22Rv1 (cell line): ENCODE measurements around the gene S1PR1.
"Not testable (repeated sequence)": the region's sequence is repeated elsewhere in the genome, so short reads cannot be mapped to it uniquely, and the experiment has no call there.

Source experiments
- H3K27ac ChIP-seq: fragments of 450-650 bp; 2 replicates; pipeline ENCODE4 v1.5.1; 2017
- ZFX ChIP-seq: fragments of 450-650 bp; IDR thresholded peaks from 2 replicates; pipeline ENCODE4 v1.6.1; 2017; ENCODE audit warnings: antibody characterized with exemption, borderline replicate concordance
- TF ChIP-seq, protein P1 (sequence below): fragments of 450-650 bp; IDR thresholded peaks from 2 replicates; pipeline ENCODE4 v1.5.1; 2017; ENCODE audit warnings: mild to moderate bottlenecking

The S1PR1 gene

DNA sequence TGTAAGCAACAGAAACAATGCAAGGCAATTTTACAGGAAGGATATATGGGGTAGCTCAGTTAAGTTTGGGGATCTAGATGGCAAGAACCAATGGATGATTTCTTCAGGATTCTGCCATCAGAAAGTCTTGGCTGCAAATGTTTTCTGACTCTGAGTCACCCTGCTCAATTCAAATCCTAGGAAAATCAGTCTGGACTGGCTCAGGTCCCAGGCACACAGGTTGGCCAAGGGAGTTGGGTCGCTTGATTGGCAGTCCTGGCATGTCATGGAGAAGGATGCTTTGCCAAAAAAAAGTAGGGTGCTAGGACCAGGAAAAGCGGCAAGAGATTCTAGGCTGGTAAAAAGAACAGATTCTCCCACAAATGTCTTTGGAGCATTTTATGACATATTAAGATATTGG, 28.9 kb upstream of the S1PR1 start:
- H3K27ac ChIP-seq, result no peak overlapping the region
- TF ChIP-seq, protein P1, sequence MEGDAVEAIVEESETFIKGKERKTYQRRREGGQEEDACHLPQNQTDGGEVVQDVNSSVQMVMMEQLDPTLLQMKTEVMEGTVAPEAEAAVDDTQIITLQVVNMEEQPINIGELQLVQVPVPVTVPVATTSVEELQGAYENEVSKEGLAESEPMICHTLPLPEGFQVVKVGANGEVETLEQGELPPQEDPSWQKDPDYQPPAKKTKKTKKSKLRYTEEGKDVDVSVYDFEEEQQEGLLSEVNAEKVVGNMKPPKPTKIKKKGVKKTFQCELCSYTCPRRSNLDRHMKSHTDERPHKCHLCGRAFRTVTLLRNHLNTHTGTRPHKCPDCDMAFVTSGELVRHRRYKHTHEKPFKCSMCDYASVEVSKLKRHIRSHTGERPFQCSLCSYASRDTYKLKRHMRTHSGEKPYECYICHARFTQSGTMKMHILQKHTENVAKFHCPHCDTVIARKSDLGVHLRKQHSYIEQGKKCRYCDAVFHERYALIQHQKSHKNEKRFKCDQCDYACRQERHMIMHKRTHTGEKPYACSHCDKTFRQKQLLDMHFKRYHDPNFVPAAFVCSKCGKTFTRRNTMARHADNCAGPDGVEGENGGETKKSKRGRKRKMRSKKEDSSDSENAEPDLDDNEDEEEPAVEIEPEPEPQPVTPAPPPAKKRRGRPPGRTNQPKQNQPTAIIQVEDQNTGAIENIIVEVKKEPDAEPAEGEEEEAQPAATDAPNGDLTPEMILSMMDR, result no peak
- no peak for TF ChIP-seq ZFX

DNA sequence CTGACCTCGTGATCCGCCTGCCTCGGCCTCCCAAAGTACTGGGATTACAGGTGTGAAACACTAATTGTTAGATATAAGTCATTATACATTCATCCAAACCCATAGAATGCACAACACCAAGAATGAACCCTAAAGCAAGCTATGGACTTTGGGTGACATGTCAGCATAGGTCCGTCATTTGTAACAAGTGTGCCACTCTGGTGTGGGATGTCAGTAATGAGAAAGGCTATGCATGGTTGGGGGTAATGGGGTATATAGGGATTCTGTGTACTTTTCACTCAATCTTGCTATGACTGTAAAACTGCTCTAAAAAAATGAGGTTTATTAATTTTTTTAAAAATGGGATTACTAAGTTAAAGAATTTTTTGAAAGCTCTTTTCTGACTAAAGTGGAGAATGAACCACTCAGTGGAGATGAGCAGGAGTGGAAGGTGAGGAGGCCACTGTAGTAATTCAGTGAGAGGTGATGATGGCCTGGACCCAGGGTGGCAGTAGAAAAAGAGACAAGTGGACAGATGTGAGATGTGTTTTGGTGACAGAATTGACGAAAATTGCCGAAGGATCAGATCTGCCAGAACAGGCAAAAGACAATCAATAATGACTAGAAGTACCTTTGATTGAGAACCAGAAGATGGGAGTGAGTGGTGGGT, 21.3 kb upstream of the S1PR1 start:
- H3K27ac ChIP-seq, result no peak overlapping the region
- no peak for TF ChIP-seq ZFX
- TF ChIP-seq, protein P1, result no peak

GRCh38 chr1:101216623-101217022, 20.2 kb upstream of the S1PR1 start:
- H3K27ac ChIP-seq, result no peak overlapping the region
- TF ChIP-seq, protein P1, result no peak
- no peak for TF ChIP-seq ZFX

DNA sequence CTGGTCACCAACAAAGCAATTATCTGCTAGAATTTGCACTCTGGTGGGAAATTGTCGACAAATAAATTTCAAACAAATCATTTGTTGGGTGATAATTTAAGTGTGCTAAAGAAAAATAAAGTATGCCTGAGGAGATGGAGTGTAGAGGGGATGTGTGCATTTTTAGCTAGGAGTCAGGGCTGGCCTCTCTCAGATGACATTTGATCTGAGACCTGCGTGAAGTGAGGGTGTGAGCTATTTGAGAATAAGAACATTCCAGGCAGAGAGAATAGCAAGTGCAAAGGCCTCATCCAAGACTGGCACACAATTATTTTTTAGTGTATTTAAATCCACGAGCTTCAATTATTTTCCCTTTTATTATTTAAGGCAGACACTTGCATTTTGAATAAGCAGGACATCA, 19.7 kb upstream of the S1PR1 start:
- H3K27ac ChIP-seq, result no peak overlapping the region
- TF ChIP-seq ZFX, result no peak
- TF ChIP-seq, protein P1, result no peak

DNA sequence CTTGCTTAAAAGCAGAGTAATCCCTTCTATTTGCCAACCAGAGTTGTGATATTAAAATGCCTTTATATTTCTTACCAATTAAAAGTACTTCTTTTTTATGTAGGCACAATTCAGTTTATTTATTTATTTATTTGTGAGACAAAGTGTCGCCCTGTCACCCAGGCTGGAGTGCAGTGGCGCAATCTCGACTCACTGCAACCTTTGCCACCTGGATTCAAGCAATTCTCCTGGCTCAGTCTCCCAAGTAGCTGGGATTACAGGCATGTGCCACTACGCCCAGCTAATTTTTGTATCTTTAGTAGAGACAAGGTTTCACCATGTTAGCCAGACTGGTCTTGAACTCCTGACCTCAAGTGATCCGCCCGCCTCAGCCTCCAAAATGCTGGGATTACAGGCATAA, 17.9 kb upstream of the S1PR1 start:
- not testable (repeated sequence) for H3K27ac ChIP-seq

DNA sequence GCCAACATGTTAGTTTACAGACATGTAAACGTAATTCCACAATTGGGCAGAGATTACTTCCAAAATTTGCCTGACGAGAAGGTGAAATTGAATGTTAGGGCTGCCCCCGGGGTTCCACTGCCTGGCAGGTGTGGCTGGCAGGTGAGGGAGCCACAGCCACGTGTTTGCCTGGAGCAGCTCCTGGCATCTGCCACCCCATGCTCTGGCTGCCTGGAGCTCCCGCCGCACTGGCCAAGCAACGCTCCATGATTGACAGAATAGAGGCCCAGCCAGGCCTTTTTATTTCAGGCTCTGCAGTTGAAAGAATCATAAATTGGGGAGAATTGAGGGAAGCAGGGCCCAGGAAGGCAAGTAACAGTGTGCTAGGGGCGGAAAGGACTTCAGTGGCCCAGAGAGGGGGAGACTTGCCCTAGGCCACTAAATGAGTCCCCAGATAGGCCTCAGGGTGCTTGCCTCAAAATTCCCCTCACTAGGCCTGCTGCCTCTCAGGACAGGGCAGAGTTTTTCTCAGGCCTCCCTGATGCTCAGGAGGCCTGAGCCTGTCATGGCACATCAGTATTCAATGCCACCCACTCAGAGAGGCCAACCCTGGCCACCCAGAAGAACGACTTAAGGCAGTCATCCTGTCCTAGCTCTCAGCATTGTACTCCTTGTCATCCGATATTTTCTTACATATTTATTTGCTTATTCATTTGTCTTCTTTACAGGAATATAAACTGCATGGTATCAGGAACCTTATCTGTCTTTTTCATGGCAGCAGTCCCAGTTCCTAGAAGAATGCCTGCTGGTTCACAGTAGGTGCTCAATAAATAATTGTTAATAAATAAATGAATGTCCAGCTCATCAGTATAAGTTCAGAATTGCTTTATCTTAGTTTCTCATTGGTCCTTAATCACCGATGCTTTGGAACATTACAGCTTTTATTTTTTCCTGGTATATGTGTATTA, 16.6 kb upstream of the S1PR1 start:
- no peak for TF ChIP-seq ZFX
- TF ChIP-seq, protein P1, result no peak

GRCh38 chr1:101220906-101221305, 15.9 kb upstream of the S1PR1 start:
- no peak overlapping the region for H3K27ac ChIP-seq
- TF ChIP-seq, protein P1, result no peak
- TF ChIP-seq ZFX, result no peak

More for the DNA sequence above, 16.6 kb upstream of the S1PR1 start:
- no peak overlapping the region for H3K27ac ChIP-seq
